ENCODE data around the gene SAMD14.

Gene SAMD14

DNA sequence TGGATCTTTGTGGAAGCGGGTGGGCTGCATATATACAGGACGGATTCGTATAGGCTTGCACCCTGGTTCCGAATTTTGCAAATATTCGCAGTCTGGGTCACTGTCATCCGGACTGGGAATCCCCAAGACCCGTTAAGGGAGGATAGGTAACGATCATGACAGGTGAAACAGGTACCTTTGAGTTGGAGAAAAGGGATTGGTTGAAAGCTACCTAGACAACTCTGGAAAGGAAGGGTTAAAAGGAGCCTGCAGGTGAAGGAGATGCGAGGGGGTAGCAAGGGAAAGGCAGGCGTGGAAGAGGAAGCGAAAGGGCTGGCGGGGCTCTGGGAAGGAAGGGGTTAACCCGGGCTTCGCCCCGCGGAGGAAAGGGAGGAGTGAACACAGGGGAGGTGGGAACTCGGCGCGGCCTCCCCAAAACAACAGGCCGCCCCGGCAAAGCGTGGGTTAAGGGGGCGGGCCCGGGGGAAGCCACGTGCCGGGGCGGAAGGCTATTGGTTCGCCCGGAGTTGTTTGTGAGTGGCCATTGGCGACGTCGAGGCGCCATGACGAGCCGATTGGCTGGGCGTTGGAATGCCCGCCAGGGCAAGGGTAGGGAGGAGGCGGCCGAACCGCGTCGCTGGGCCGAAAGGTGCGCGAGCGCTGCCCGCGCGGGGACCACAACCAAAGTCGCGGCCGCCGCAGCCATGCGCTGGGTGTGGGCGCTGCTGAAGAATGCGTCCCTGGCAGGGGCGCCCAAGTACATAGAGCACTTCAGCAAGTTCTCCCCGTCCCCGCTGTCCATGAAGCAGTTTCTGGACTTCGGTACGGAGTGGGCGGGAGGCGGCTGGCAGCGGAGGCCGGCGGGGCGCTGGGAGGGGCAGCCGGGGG lies 35.0 kb downstream of the SAMD14 start, which contains the start of gene PDK2:
Gene PDK2 (plus strand): TSS at position 599 of the 867 bp plus-strand sequence. CDS start 85 bp downstream, at position 684.
- DNase-seq: peak; percentile 97

GRCh38 chr17:50094243-50094752 lies 35.7 kb downstream of the SAMD14 start:
- peak; percentile 91 for DNase-seq

- DNase-seq: no peak
Measured at GRCh38 chr17:50093807-50094206, 36.2 kb downstream of the SAMD14 start.

- no peak for DNase-seq
Measured at GRCh38 chr17:50093246-50093645, 36.7 kb downstream of the SAMD14 start.

DNA sequence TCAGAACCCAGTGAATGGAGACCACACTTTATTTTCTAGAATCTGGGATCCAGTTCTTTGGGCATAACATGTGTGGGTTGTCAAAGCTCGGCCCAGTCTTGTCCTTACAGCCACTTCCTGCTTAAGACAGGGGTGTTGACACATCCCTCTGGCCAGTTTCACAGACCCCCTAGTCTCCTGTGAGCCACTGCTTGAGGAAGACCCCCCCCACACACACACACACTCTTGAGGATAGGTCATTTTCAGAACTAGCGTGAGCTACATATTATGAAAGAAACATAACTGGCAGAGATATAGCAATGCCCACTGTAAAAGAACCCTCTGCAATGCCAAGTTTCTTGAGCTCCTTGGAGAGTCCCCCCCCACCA lies 38.1 kb downstream of the SAMD14 start:
- DNase-seq: no peak

DNA sequence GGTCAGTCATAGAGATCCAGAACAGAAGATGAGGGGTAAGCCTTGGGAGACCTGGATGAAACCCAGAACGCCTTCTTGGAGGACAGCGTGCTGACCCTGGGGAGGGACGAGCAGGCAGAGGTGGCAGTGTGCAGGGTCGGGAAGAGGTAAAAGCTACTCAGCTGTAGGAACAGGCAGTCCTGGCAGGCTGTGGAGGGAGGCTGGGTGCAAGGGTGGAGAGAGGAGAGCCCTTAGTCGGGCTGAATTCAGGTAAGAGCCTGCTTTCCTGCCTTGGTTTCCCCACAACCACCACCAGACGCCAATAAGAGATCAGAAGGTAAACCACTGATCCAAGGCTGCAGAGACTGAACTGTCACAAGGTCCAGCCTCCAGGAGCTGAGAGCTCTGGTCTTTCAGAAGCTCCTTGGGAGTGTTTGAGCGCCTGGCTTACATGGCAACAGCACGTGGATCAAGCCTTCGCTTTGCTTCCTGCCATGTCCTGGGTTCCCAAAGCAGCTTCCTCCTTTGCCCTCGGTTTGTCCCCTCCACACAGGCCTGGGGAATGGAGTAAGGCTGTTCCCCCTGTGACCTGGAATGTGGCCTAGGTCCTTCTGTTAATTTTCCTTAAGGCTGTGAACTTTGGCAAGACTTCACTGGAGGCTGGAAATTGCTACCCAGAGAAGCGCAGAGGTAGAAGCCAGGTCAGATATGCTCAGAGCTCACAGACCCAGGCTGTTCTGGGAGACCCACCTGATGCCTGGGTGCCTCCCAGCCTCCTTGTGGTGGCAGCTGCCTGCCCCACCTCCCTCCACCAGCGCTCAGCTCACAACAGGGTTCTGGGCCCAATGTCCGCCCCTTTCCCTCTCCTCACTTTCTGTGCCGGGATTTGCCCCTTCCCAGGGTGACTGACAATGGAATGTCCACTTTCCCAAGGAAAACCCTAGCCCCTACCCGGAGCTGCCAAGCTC lies 38.7 kb downstream of the SAMD14 start:
- DNase-seq: no peak

DNA sequence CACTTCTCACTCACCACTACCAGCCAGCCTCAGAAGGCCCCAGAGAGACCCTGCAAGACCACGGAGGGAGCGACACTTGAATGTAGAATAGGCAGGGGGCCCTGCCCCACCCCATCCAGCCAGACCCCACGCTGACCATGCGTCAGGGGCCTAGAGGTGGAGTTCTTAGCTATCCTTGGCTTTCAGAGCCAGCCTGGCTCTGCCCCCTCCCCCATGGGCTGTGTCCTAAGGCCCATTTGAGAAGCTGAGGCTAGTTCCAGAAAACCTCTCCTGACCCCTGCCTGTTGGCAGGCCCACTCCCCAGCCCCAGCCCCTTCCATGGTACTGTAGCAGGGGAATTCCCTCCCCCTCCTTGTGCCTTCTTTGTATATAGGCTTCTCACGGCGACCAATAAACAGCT lies 39.9 kb downstream of the SAMD14 start:
- DNase-seq: no peak

DNA sequence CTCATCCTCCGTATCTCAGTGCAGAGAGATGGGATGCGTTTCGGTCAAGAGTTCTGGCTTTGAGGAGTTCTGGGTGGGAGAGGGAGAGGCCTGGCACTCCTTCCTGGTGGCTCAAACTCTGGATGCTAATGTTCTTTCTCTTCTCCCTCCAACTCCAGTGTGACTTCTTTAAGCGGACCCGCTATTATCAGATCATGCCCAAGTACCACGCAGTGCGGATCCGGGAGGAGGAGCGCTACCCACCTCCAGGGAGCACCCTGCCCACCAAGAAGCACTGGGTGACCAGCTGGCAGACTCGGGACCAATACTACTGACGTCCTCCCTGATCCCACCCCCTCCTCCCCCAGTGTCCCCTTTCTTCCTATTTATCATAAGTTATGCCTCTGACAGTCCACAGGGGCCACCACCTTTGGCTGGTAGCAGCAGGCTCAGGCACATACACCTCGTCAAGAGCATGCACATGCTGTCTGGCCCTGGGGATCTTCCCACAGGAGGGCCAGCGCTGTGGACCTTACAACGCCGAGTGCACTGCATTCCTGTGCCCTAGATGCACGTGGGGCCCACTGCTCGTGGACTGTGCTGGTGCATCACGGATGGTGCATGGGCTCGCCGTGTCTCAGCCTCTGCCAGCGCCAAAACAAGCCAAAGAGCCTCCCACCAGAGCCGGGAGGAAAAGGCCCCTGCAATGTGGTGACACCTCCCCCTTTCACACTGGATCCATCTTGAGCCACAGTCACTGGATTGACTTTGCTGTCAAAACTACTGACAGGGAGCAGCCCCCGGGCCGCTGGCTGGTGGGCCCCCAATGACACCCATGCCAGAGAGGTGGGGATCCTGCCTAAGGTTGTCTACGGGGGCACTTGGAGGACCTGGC lies 40.8 kb downstream of the SAMD14 start:
- no peak for DNase-seq

DNA sequence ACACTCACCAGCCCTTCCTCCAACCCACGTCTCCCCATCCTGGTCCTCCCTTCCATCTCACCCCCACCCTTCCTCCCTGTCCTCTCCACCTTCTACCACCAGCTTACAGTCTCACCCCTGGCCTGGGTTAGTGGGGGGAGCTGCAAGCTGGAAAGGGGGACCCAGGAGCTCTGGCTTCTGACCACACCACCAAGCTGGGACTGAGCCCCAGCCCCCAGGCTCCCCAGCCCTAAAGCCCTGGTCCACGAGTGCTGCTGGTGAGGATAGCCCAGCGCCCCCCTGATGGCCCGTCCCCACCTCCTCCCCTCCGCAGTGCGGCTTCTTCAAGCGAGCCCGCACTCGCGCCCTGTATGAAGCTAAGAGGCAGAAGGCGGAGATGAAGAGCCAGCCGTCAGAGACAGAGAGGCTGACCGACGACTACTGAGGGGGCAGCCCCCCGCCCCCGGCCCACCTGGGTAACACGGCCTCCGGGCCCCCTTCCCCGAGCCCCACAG lies 42.0 kb downstream of the SAMD14 start:
- DNase-seq: no peak

- peak; percentile 82 for DNase-seq
Measured at GRCh38 chr17:50087246-50087911, 42.6 kb downstream of the SAMD14 start.

DNA sequence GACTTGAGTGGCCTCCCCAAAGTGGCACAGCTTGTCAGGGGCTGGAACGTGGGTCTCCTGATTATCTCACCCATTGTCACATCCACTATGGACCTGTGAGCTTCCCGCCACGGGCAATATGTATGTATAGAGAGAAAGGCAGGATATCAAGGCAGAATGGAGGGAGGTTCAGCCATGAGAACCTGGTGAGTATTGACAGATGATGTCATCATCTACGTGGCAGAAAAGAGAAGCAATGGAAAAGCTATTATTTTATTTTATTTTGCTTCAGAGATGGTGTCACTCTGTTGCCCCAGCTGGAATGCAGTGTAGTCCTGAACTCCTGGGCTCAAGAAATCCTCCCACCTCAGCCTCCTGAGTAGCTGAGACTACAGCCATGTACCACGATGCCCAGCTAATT lies 48.2 kb downstream of the SAMD14 start:
- no peak for DNase-seq

- DNase-seq: no peak
Measured at GRCh38 chr17:50080827-50081226, 49.1 kb downstream of the SAMD14 start.

GRCh38 chr17:50080096-50080480 lies 49.9 kb downstream of the SAMD14 start:
- no peak for DNase-seq

DNA sequence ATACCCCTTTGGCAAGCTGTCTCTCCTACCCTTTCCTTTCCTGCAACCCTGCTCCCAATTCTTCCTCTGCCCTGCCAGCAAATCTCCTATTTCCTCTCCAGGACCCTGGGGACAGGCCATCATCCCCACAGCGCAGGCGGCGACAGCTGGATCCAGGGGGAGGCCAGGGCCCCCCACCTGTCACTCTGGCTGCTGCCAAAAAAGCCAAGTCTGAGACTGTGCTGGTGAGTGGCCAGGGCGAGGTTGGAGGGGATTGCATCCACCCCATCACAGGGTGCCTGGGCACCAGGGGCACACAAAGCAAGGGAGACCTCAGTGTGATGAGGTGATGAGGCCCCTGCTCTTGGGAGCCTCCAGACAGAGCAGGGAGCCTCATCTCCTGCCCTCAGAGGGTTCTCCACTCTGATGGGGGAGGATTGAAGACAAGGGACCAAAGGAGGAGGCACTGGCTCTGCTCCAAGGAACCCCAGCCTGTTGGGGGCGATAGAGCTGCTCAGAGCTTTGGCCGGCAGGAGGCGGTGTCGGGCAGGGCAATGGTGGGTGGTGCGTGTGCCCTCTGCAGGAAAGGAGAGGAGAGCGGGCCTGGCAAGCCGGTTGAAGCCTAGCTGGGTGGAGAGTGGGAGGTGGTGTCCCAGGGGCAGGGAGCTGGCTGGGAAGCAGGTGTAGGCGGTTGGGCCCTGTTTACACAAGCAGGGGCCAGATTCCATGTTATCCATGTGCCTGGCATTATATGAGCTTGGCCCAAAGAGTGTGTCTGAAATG lies 50.4 kb downstream of the SAMD14 start:
- peak; percentile 21 for DNase-seq

DNA sequence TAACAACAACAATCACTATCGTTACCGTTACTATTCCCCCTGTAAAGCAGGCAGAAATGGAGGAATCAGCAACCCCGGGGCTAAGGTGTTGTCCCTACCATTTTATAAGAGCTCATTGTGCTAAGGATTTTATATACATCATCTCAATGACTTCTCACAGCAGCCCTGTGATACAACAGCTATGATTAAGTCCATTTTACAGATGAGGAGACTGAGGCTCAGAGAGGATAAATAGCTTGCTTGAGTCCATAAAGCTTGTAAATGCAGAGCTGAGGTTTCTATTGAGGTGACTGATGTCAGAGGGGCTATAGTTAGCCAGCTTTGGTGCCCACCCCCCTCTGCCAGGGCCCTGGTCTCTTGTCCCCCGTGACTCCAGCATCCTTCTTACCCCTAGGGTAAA lies 51.5 kb downstream of the SAMD14 start:
- no peak for DNase-seq

- DNase-seq: no peak
Measured at GRCh38 chr17:50076591-50077235, 53.2 kb downstream of the SAMD14 start.

DNA sequence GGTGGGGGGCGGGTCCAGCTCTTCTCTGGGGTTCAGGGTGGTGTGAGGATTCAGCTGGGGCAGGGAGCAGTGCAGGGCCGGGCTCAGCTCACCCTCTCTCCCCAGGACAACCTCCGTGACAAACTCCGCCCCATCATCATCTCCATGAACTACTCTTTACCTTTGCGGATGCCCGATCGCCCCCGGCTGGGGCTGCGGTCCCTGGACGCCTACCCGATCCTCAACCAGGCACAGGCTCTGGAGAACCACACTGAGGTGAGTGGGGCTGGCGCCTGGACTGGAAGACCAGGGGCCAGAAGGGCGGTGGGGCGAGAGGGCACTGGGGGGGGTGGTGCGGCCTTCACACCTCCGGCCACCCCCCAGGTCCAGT lies 53.8 kb downstream of the SAMD14 start:
- DNase-seq: no peak

DNA sequence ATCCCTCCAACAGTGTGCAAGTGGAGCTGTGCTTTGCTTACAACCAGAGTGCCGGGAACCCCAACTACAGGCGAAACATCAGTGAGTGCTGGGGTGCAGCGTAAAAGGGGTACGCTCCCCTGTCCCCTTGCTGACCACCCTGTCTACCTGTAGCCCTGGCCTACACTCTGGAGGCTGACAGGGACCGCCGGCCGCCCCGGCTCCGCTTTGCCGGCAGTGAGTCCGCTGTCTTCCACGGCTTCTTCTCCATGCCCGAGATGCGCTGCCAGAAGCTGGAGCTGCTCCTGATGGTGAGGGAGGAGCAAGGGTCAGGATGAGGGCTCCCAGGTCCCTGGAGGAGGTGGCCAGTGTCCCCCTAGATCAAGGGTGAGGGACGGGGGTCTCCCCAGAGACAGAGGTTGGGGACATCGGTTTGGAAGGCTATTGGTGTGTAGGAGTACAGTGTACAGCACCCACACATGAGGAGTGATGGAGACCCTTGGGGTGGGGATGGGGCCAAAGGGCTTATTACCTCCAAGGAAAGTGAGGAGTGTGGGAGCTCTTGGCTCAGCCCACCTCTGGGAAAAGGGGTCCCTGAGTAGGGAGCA lies 54.4 kb downstream of the SAMD14 start:
- DNase-seq: no peak

GRCh38 chr17:50074227-50074626 lies 55.7 kb downstream of the SAMD14 start:
- DNase-seq: no peak

DNA sequence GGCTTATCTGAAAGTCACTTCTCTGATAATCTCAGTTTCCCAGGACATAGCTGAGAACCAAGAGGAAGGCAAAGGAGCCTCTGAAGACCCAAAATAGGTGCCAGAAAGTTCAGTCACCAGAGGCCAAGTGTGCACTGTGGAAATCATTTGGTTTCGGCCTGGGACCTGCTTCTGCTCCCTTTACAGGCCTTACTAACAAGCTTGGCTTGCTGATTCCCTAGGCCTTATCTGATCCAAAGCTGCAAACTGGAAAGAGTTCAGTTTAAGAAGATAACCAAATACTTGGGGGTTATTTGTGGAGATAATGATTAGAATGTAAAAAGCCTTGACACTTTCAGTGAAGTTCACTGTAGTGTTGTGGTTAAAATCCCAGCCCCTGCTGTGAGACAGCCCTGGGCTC lies 57.0 kb downstream of the SAMD14 start:
- DNase-seq: no peak
